Measurements from ENCODE around the gene LIN28B. TPM values are rescaled to one million over a fixed set of nuclear protein-coding genes. Genes with fewer than 3 reads are reported as not detected.
A peak's percentile ranks its signal among the peaks of the same experiment; 100 is the strongest.

LIN28B gene
- total RNA-seq, 4 donors from 2014 or later: not detected

DNA sequence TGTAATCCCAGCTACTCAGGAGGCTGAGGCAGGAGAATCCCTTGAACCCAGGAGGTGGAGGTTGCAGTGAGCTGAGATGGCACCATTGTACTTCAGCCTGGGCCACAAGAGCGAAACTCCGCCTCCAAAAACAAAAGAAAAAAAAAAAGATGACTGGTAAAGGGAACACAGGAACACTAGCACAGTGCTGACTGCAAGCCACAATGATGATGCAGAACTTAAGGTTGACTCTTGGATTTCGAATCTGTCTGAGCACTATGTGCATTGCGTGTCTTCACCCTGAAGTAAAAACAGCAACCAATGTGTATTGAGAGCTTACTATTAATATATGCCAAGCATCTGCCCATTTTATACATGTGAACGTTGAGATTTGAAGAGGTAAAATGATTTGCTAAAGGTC, 27.6 kb upstream of the LIN28B start:
- intact Hi-C loops (cut with DNase I; ENCODE audit: low total_unique reads): no loop called here
- H3K4me3 ChIP-seq (ENCODE audit: low read depth, poor library complexity, severe bottlenecking): no peak overlapping the region
- no peak for TF ChIP-seq CTCF (IDR thresholded peaks at IDR 0.05)
- no peak for TF ChIP-seq POLR2A (IDR thresholded peaks at IDR 0.05)
- WGBS, 2 donors: 69 to 88% methylated on average over 5 of the region's 5 CpGs
- no peak for DNase-seq (ENCODE audit: low spot score in 2 of 2)

- no peak overlapping the region for H3K4me3 ChIP-seq (ENCODE audit: low read depth, poor library complexity, severe bottlenecking)
- WGBS, 2 donors: 57 to 65% methylated on average over 2 of the region's 2 CpGs
- no peak for TF ChIP-seq CTCF (IDR thresholded peaks at IDR 0.05)
- no peak for TF ChIP-seq POLR2A (IDR thresholded peaks at IDR 0.05)
- intact Hi-C loops (cut with DNase I; ENCODE audit: low total_unique reads): no loop called here
- DNase-seq (ENCODE audit: low spot score in 2 of 2): no peak
These were observed 26.0 kb upstream of the LIN28B start for GRCh38 chr6:104930939-104931338.

GRCh38 chr6:104936766-104937535, 20.0 kb upstream of the LIN28B start:
- no peak overlapping the region for H3K4me3 ChIP-seq (ENCODE audit: low read depth, poor library complexity, severe bottlenecking)
- no peak for TF ChIP-seq CTCF (IDR thresholded peaks at IDR 0.05)
- no peak for TF ChIP-seq POLR2A (IDR thresholded peaks at IDR 0.05)
- intact Hi-C loops (cut with DNase I; ENCODE audit: low total_unique reads): no loop called here
- no peak for DNase-seq (ENCODE audit: low spot score in 2 of 2)
- WGBS, 2 donors: 95% methylated on average over 38 of the region's 38 CpGs

- peak overlapping the region; percentile 12 for H3K4me3 ChIP-seq (ENCODE audit: low read depth, poor library complexity, severe bottlenecking)
- intact Hi-C loops (cut with DNase I; ENCODE audit: low total_unique reads): no loop called here
- WGBS, 2 donors: 19 to 22% methylated on average over 32 to 60 of the region's 88 CpGs
- TF ChIP-seq POLR2A (IDR thresholded peaks at IDR 0.05) (no peak), CTCF (IDR thresholded peaks at IDR 0.05) (no peak)
- DNase-seq (ENCODE audit: low spot score in 2 of 2): no peak
These were observed 16.5 kb upstream of the LIN28B start for GRCh38 chr6:104940238-104940892.

DNA sequence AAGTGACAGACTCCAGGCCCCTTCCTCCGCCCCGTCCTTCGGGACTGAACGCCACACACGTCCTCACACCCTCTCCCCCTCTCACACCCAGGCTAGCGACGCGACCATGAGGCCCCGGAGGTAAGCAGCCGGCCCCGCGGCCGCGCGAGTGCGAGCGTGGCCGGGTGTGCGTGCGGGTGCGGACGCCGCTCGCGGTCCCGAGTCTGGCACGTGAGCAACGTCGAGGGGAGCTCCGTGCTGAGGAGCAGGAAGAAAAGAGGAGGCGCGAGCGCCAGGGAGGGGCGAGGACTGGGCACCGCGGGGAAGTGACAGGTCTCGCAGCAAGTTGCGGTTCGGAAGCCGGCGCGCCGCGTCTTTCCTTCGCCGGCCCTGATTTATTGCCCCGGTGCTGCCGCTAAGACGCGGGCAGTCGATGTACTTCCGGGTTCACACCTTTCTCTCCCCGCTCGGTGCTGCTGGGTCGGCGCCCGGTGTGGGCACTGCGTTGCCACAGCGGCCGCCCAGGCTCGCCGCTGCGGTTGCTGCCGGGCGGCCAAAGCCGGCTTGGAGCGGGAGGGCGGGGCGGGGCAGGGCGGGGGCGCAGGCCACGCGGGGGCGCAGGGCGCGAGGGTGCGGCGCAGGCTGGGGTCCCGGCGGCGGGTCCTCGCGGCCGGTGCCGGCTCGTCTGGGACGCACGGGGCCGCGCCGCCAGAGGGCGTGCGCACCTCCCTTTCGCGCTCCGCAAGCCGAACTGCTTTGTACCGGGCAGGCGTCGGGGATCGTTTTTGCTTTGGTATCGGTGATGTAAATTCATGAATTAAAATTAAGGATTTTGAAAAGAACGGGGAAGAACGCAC, 15.8 kb upstream of the LIN28B start:
- intact Hi-C loops (cut with DNase I; ENCODE audit: low total_unique reads): no loop called here
- peak overlapping the region; percentile 12 for H3K4me3 ChIP-seq (ENCODE audit: low read depth, poor library complexity, severe bottlenecking)
- no peak for TF ChIP-seq POLR2A (IDR thresholded peaks at IDR 0.05)
- no peak for TF ChIP-seq CTCF (IDR thresholded peaks at IDR 0.05)
- 5 to 7% methylated on average over 54 to 84 of the region's 104 CpGs for WGBS, 2 donors
- no peak for DNase-seq (ENCODE audit: low spot score in 2 of 2)

Data from lower leg skin (tissue), 4 donors.